Activated CD4-positive, alpha-beta memory T cell treated with anti-CD3 and anti-CD28 coated beads, Interleukin-2, amount 10 ng/mL, durations not matched to agents 7 days and 5 days (primary cell): ENCODE data around the gene RBSN. TPM values are rescaled to one million over a fixed set of nuclear protein-coding genes. Genes with fewer than 3 reads are reported as not detected.

Experiments used
- CTCF ChIA-PET: fragments of 350-600 bp; sonication (Branson Sonifier 250); formaldehyde crosslinking; loops from one replicate; lab custom pipeline; 2021; ENCODE audit warnings: antibody characterized with exemption, inconsistent platforms; lab: Charles Lee
- POLR2A ChIA-PET: fragments of 350-600 bp; sonication (Branson Sonifier 250); formaldehyde crosslinking; loops from one replicate; lab custom pipeline; 2021; ENCODE audit warnings: antibody characterized with exemption; lab: Charles Lee
- DNase-seq: peaks from one replicate; pipeline ENCODE4 v3.0.0-alpha.2; 2020
- H3K27ac Mint-ChIP-seq: one replicate; pipeline ENCODE4 v1.8.0; 2021; ENCODE audit warnings: mild to moderate bottlenecking, mixed read lengths
- H3K27me3 Mint-ChIP-seq: one replicate; pipeline ENCODE4 v1.8.0; 2021; ENCODE audit warnings: mixed read lengths
- H3K36me3 Mint-ChIP-seq: one replicate; pipeline ENCODE4 v1.8.0; 2021; ENCODE audit warnings: low read depth, mixed read lengths
- H3K4me1 Mint-ChIP-seq: one replicate; pipeline ENCODE4 v1.8.0; 2021; ENCODE audit warnings: mixed read lengths
- H3K4me3 Mint-ChIP-seq: one replicate; pipeline ENCODE4 v1.8.0; 2021; ENCODE audit warnings: mild to moderate bottlenecking, mixed read lengths
- H3K9me3 Mint-ChIP-seq: one replicate; pipeline ENCODE4 v1.8.0; 2021; ENCODE audit warnings: mixed read lengths
- total RNA-seq, 2 experiments: library from RNA; stranded (reverse); gene quantifications; one replicate each; pipeline ENCODE4 v1.2.3, GENCODE V29; 2021

The RBSN gene
- total RNA-seq, 2 experiments from 2014 or later: 19.4 to 19.7 TPM

DNA sequence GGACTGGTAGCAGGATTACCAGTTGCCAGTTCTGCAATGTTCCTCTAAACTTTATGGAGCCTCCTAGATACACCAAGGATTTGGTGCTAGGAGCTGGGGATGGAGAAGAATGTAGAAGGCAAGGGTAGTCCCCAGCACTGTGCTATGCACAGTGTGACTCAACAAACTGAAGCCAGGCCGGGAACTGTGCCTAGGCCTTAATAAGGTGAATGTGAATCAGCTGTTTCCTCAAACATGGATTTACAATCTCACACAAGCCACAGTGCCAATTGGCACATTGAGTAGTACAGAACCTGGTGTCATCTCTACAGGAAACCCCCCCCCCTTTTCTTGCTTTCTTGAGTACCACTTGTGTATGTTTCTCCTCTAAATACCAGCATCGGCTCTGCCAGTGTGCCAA lies 66.3 kb downstream of the RBSN start:
- POLR2A ChIA-PET: interaction anchor here (1.2 kb wide), 1 partner anchor 14 kb away, joined by 3 read pairs; no protein-coding TSS in a partner anchor

GRCh38 chr3:15029625-15030024 lies 69.3 kb downstream of the RBSN start:
- Mint-ChIP-seq H3K27me3 (no peaks in the 10 kb centered on the region), H3K9me3 (no peaks in the 10 kb centered on the region), H3K4me3 (no peak overlapping the region), H3K4me1 (no peaks in the 10 kb centered on the region), H3K36me3 (peaks cover 61% of the 10 kb centered on the region), H3K27ac (no peak overlapping the region)
- ChIA-PET CTCF (interaction anchor here (1.2 kb wide), 1 partner anchor 22 kb away, joined by 4 read pairs; no protein-coding TSS in a partner anchor), POLR2A (no interaction called here)
- no peak for DNase-seq

More for the DNA sequence above, 66.3 kb downstream of the RBSN start:
- no peak for DNase-seq
- H3K4me1 Mint-ChIP-seq: no peaks in the 10 kb centered on the region
- H3K9me3 Mint-ChIP-seq: no peaks in the 10 kb centered on the region
- H3K4me3 Mint-ChIP-seq: no peak overlapping the region
- no peaks in the 10 kb centered on the region for H3K27me3 Mint-ChIP-seq
- CTCF ChIA-PET: no interaction called here
- peaks cover 57% of the 10 kb centered on the region for H3K36me3 Mint-ChIP-seq
- H3K27ac Mint-ChIP-seq: no peak overlapping the region

DNA sequence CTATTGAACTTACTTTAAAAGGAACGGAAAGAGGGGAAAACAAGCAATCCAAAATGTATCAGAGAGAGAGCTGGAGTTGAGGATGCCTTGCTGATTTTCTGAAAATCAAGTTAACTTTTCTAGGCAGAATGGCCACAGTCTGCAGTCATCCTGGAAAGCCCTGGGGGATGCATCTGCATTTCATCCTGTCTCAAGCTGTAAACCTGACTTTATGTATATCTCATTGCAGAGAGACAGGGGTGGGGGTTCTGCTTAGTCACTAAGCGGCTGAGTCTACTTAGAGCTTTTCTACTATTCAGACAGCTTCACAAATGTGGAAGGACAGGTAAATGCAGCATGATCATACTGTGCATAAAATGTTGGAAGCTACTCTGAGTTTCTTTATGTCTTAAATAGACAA lies 75.2 kb downstream of the RBSN start:
- no peaks in the 10 kb centered on the region for H3K4me1 Mint-ChIP-seq
- no peaks in the 10 kb centered on the region for H3K9me3 Mint-ChIP-seq
- ChIA-PET CTCF (no interaction called here), POLR2A (no interaction called here)
- no peak overlapping the region for H3K27ac Mint-ChIP-seq
- no peak for DNase-seq
- H3K27me3 Mint-ChIP-seq: no peaks in the 10 kb centered on the region
- H3K4me3 Mint-ChIP-seq: no peak overlapping the region
- H3K36me3 Mint-ChIP-seq: peaks cover 48% of the 10 kb centered on the region

- CTCF ChIA-PET: no interaction called here
- DNase-seq: no peak
- Mint-ChIP-seq H3K36me3 (peaks cover 43% of the 10 kb centered on the region), H3K9me3 (no peaks in the 10 kb centered on the region), H3K4me3 (no peak overlapping the region), H3K4me1 (no peaks in the 10 kb centered on the region), H3K27ac (no peak overlapping the region), H3K27me3 (no peaks in the 10 kb centered on the region)
- POLR2A ChIA-PET: no interaction called here
Measured at GRCh38 chr3:15023249-15023648, 75.7 kb downstream of the RBSN start.

Other genes with a start within 250 kb of the RBSN start
- 10 to 100 TPM; 63.9 to 65.8 TPM for gene NR2C2, start 151.6 kb downstream of the RBSN start, total RNA-seq
- 10 to 100 TPM; 34.6 to 35.0 TPM for gene MRPS25, start 33.8 kb downstream of the RBSN start, total RNA-seq
- gene CAPN7, start 107.1 kb upstream of the RBSN start, total RNA-seq: 10 to 100 TPM; 29.6 to 30.1 TPM
- 10 to 100 TPM; 39.0 to 40.9 TPM for gene SH3BP5, start 233.4 kb upstream of the RBSN start, total RNA-seq